Heart right ventricle (tissue), 16 donors: ENCODE measurements around the gene GNAO1. TPM values are rescaled to one million over a fixed set of nuclear protein-coding genes. Genes with fewer than 3 reads are reported as not detected.

Experiments
- ATAC-seq, 8 donors: fragments of 200-7000 bp; cut with Tn5 transposase; one replicate each; pipeline ENCODE4 v1.9.1; 2020; ENCODE audit warnings: mild to moderate bottlenecking in 8 of 8, moderate library complexity in 8 of 8, moderate number of reproducible peaks in 1 of 8
- DNase-seq, 2 donors: peaks; one replicate each; pipeline ENCODE4 v3.0.0-alpha.2; 2020
- H3K27ac ChIP-seq, 10 donors: fragments of 200-600 bp; sonication (generic) in 2 of 10; one replicate each; pipeline versions ENCODE4 v1.5.0 to v1.8.0; 2020 to 2022; ENCODE audit warnings: mild to moderate bottlenecking in 3 of 10
- H3K27me3 ChIP-seq, 7 donors: fragments of 200-600 bp; one replicate each; pipeline ENCODE4 v1.8.0; 2021 to 2022; ENCODE audit warnings: mild to moderate bottlenecking in 2 of 7
- H3K36me3 ChIP-seq, 9 donors: fragments of 200-600 bp; sonication (generic) in 1 of 9; one replicate each; pipeline versions ENCODE4 v1.5.0 to v1.8.0; 2020 to 2022; ENCODE audit warnings: mild to moderate bottlenecking in 2 of 9
- H3K4me1 ChIP-seq, 9 donors: fragments of 200-600 bp; sonication (generic) in 1 of 9; one replicate each; pipeline versions ENCODE4 v1.5.0 to v1.8.0; 2020 to 2022; ENCODE audit warnings: mild to moderate bottlenecking in 4 of 9
- H3K4me3 ChIP-seq, 10 donors: fragments of 200-600 bp; sonication (generic) in 2 of 10; one replicate each; pipeline versions ENCODE4 v1.5.0 to v1.8.0; 2020 to 2022; ENCODE audit warnings: mild to moderate bottlenecking in 7 of 10, moderate library complexity in 2 of 10
- H3K9me3 ChIP-seq, 11 donors: fragments of 200-600 bp in 10 of 11; sonication (generic) in 2 of 11; one replicate each; pipeline versions ENCODE4 v1.5.0 to v1.8.0; 2013 to 2022; ENCODE audit warnings: mild to moderate bottlenecking in 2 of 11, control low read depth in 1 of 11, moderate library complexity in 1 of 11
- CTCF ChIP-seq, 9 donors: fragments of 200-600 bp; sonication (generic) in 2 of 9; IDR thresholded peaks; one replicate each; pipeline versions ENCODE4 v1.5.0 to v1.8.0; 2021 to 2022; ENCODE audit warnings: antibody characterized with exemption in 9 of 9, mild to moderate bottlenecking in 5 of 9, moderate library complexity in 1 of 9
- WGBS, 2 donors: extraction: QIAGEN DNeasy Blood & Tissue Kit; methylation state at CpG; one replicate each; pipeline ENCODE4 v1.1.7; 2013; ENCODE audit warnings: inconsistent platforms in 1 of 2; 5-methylcytosine and 5-hydroxymethylcytosine counted together
- intact Hi-C, 10 donors: fragments of 100-400 bp; cut with DNase I; formaldehyde crosslinking; loops; one replicate each; pipeline versions ENCODE4 v1.11.1 to v1.14.2; 2022
- polyA plus RNA-seq, 2 donors: library from polyadenylated mRNA; stranded (reverse); fragments of 200-250 nt; gene quantifications; one replicate each; pipeline ENCODE4 v1.2.3, GENCODE V29; 2013
- total RNA-seq, 10 donors: library from RNA; stranded (reverse); fragmentation: NEBNext Ultra II Directional in 3 of 10; extraction: Animal tissue kit (Norgen Biotek cat#: 25700) in 3 of 10; gene quantifications; one replicate each; pipeline versions ENCODE4 v1.2.1 to v1.2.4, GENCODE V29; 2021 to 2023
- donor health status: Arrhythmogenic right ventricular cardiomyopathy.
- donor health status: ischemic (EF 13 %, LVEDD 7.1; RV severe dilation, severe dysfunction).
- donor health status: healthy with polysubstance abuse.
- donor health status: DM: no; HTN: yes; CAD: no.
- donor health status: DM: no; HTN: no; CAD: no.
- donor health status: ischemic (EF 25% LVEDD 6.9; RV normal size, moderate dysfunction).
- donor health status: ischemic (EF 25% LVEDD 5.7; RV mildly dilated, moderate dysfunction).
- donor health status: healthy.
- donor health status: DM: yes; HTN: yes; CAD: no.
- donor health status: Ischemic cardiomyopathy.
- donor health status: ischemic (EF 35%, LVEDD 5.7; RV mildly dilated, moderate dysfunction).
- donor health status: nonischemic (EF 11% LVEDD 7.7; RV severe dilation, severe dysfunction).
- donor health status: DM: yes; HTN: yes; CAD: no.
- donor health status: PGD.
- donor health status: ischemic (EF 29% LVEDD 5.4; RV normal size, mild dysfunction).
- donor health status: nonischemic (EF 23%, LVEDD 6.1; RV moderate dilation, normal function).

Gene GNAO1
- total and polyA plus RNA-seq, 12 donors = 1.4 to 36.7 (median 13.5) TPM

DNA sequence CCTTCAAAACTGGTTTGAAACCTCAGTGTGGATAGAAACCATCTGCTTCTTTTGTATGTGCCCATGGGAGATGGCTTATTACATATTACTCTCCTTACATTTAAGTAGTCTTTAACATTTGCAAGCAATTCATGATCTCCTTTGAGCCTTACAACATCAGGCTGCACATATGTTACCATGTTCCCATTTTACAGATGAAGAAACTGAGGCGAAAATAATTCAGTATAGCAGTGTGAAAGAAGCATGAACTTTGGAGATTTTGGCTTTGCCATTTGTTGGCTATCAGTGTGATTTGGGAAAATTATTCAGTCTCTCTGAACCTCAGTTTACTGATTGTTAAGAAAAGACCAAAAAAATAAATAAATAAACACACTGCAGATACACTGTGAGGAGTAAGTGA, 15.7 kb downstream of the GNAO1 start:
- ATAC-seq (no peak), DNase-seq (no peak)
- intact Hi-C loops = loop anchor here in 1 of 10 donors (10.0 kb wide), 1 partner anchor 262 kb away; no protein-coding TSS in a partner anchor
- Histone ChIP-seq H3K4me3 (no peak overlapping the region), H3K36me3 (no peaks in the 10 kb centered on the region), H3K27me3 (no peaks in the 10 kb centered on the region), H3K4me1 (peaks cover 0 to 23% (median 5%) of the 10 kb centered on the region in 9 donors), H3K27ac (no peak overlapping the region), H3K9me3 (peaks cover 0 to 9% (median 0%) of the 10 kb centered on the region in 11 donors)
- no peak for TF ChIP-seq CTCF (IDR thresholded peaks at IDR 0.05)
- WGBS, 2 donors = 79 to 96% methylated on average over 1 of the region's 1 CpG

DNA sequence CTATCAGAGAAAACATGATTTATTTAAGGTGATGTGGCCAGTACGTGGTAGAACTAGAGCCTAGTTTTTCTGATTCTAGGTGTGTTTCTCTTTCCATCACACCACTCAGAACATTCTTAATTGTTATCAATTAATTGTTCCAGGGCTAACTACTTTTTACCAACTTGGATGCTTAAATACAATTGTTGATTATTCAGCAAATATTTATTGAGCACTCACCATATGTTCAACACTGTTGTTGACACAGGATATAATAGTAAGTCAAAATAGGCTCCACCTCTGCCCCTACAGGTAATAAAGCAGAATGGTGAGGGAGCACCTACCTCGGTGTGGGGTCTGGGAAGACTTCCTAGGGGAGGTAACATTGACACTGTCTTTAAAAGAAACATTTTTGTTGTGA, 16.1 kb downstream of the GNAO1 start:
- Histone ChIP-seq H3K36me3 (no peaks in the 10 kb centered on the region), H3K27ac (no peak overlapping the region), H3K4me3 (no peak overlapping the region), H3K9me3 (peaks cover 0 to 9% (median 0%) of the 10 kb centered on the region in 11 donors), H3K27me3 (no peaks in the 10 kb centered on the region), H3K4me1 (peaks cover 0 to 22% (median 4%) of the 10 kb centered on the region in 9 donors)
- intact Hi-C loops = loop anchor here in 1 of 10 donors (10.0 kb wide), 1 partner anchor 263 kb away; no protein-coding TSS in a partner anchor
- ATAC-seq = no peak
- WGBS, 2 donors = 67 to 81% methylated on average over 2 of the region's 2 CpGs
- no peak for TF ChIP-seq CTCF (IDR thresholded peaks at IDR 0.05)
- DNase-seq = no peak

GRCh38 chr16:56211435-56211981, 20.2 kb downstream of the GNAO1 start:
- H3K4me3 ChIP-seq = no peak overlapping the region
- no peak for DNase-seq
- TF ChIP-seq CTCF (IDR thresholded peaks at IDR 0.05) = no peak
- peaks cover 0 to 15% (median 5%) of the 10 kb centered on the region in 9 donors for H3K4me1 ChIP-seq
- H3K27me3 ChIP-seq = no peaks in the 10 kb centered on the region
- ATAC-seq = peak; percentile 48 to 84 (median 66)
- intact Hi-C loops = no loop called here
- H3K9me3 ChIP-seq = peaks cover 0 to 9% (median 0%) of the 10 kb centered on the region in 11 donors
- no peaks in the 10 kb centered on the region for H3K36me3 ChIP-seq
- WGBS, 2 donors = 58 to 61% methylated on average over 7 of the region's 7 CpGs
- peak overlapping the region in 3 of 10 donors; percentile 4 to 19 (median 12) for H3K27ac ChIP-seq

GRCh38 chr16:56212144-56212543, 20.9 kb downstream of the GNAO1 start:
- peaks cover 0 to 15% (median 5%) of the 10 kb centered on the region in 9 donors for H3K4me1 ChIP-seq
- ATAC-seq = no peak
- WGBS, 2 donors = 69% methylated on average over 6 of the region's 6 CpGs
- H3K9me3 ChIP-seq = peaks cover 0 to 9% (median 0%) of the 10 kb centered on the region in 11 donors
- H3K27ac ChIP-seq = peak overlapping the region in 2 of 10 donors; percentile 4 to 19
- intact Hi-C loops = no loop called here
- H3K27me3 ChIP-seq = no peaks in the 10 kb centered on the region
- no peaks in the 10 kb centered on the region for H3K36me3 ChIP-seq
- H3K4me3 ChIP-seq = no peak overlapping the region
- DNase-seq = no peak
- TF ChIP-seq CTCF (IDR thresholded peaks at IDR 0.05) = no peak
